HEK293T (cell line): ENCODE data around the gene CCL25.

ENCODE experiments used
- CTCF ChIA-PET: fragments of 350-600 bp; formaldehyde crosslinking; extraction: SDS; loops from one replicate; lab custom pipeline; 2021; ENCODE audit warnings: antibody characterized with exemption, inconsistent platforms; lab: Yijun Ruan, JAX
- POLR2A ChIA-PET: fragments of 350-600 bp; formaldehyde crosslinking; extraction: SDS; loops from one replicate; lab custom pipeline; 2020; ENCODE audit warnings: antibody characterized with exemption, inconsistent platforms; lab: Yijun Ruan, JAX
- DNase-seq: peaks from one replicate; pipeline ENCODE4 v3.0.0; 2012; ENCODE audit warnings: mixed read lengths; ENCODE audit errors: extremely low spot score
- ARNT ChIP-seq: fragments of 450-650 bp; IDR thresholded peaks from 2 replicates; pipeline ENCODE4 v1.6.1; 2017; ENCODE audit warnings: mild to moderate bottlenecking
- BHLHE40 ChIP-seq: fragments of 450-650 bp; IDR thresholded peaks from 2 replicates; pipeline ENCODE4 v1.6.1; 2016; ENCODE audit warnings: mild to moderate bottlenecking, moderate library complexity, borderline replicate concordance
- CTBP1 ChIP-seq: fragments of 450-650 bp; IDR thresholded peaks from 2 replicates; pipeline ENCODE4 v1.6.1; 2016; ENCODE audit warnings: borderline replicate concordance
- ELF4 ChIP-seq: fragments of 450-650 bp; IDR thresholded peaks from 2 replicates; pipeline ENCODE4 v1.6.1; 2017; ENCODE audit warnings: antibody characterized with exemption
- FOXA1 ChIP-seq: fragments of 450-650 bp; IDR thresholded peaks from 2 replicates; pipeline ENCODE4 v1.6.1; 2016; ENCODE audit warnings: mild to moderate bottlenecking
- FOXK2 ChIP-seq: fragments of 450-650 bp; IDR thresholded peaks from 2 replicates; pipeline ENCODE4 v1.6.1; 2016; ENCODE audit warnings: mild to moderate bottlenecking
- FOXM1 ChIP-seq: fragments of 450-650 bp; IDR thresholded peaks from 2 replicates; pipeline ENCODE4 v1.6.1; 2017; ENCODE audit warnings: mild to moderate bottlenecking, borderline replicate concordance
- HDGF ChIP-seq: fragments of 450-650 bp; IDR thresholded peaks from 2 replicates; pipeline ENCODE4 v1.6.1; 2017; ENCODE audit warnings: antibody characterized with exemption, borderline replicate concordance
- L3MBTL2 ChIP-seq: fragments of 450-650 bp; conservative IDR thresholded peaks from 2 replicates; pipeline ENCODE4 v1.6.1; 2016; ENCODE audit warnings: mild to moderate bottlenecking
- LEF1 ChIP-seq: fragments of 450-650 bp; IDR thresholded peaks from 2 replicates; pipeline ENCODE4 v1.6.1; 2017; ENCODE audit warnings: mild to moderate bottlenecking, borderline replicate concordance
- NFRKB ChIP-seq: fragments of 450-650 bp; IDR thresholded peaks from 2 replicates; pipeline ENCODE4 v1.6.1; 2016; ENCODE audit warnings: mild to moderate bottlenecking, moderate library complexity
- SP1 ChIP-seq: fragments of 450-650 bp; IDR thresholded peaks from 2 replicates; pipeline ENCODE4 v1.6.1; 2017
- SUZ12 ChIP-seq: fragments of 450-650 bp; IDR thresholded peaks from 2 replicates; pipeline ENCODE4 v1.6.1; 2016; ENCODE audit warnings: mild to moderate bottlenecking
- TARDBP ChIP-seq: fragments of 450-650 bp; IDR thresholded peaks from 2 replicates; pipeline ENCODE4 v1.6.1; 2016
- ZNF384 ChIP-seq: fragments of 450-650 bp; IDR thresholded peaks from 2 replicates; pipeline ENCODE4 v1.6.1; 2016
- TF ChIP-seq, protein P1 (sequence below): fragments of 450-650 bp; IDR thresholded peaks from 2 replicates; pipeline ENCODE4 v1.6.1; 2016

CCL25 gene

GRCh38 chr19:8079988-8080387 lies 27.4 kb downstream of the CCL25 start:
- no peak for DNase-seq
- ChIA-PET POLR2A (interaction anchor here (0.6 kb wide), 1 partner anchor 20 kb away, joined by 3 read pairs; no protein-coding TSS in a partner anchor), CTCF (no interaction called here)
- no peak for TF ChIP-seq SUZ12
- TF ChIP-seq, protein P1, sequence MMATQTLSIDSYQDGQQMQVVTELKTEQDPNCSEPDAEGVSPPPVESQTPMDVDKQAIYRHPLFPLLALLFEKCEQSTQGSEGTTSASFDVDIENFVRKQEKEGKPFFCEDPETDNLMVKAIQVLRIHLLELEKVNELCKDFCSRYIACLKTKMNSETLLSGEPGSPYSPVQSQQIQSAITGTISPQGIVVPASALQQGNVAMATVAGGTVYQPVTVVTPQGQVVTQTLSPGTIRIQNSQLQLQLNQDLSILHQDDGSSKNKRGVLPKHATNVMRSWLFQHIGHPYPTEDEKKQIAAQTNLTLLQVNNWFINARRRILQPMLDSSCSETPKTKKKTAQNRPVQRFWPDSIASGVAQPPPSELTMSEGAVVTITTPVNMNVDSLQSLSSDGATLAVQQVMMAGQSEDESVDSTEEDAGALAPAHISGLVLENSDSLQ = peak; percentile 80

DNA sequence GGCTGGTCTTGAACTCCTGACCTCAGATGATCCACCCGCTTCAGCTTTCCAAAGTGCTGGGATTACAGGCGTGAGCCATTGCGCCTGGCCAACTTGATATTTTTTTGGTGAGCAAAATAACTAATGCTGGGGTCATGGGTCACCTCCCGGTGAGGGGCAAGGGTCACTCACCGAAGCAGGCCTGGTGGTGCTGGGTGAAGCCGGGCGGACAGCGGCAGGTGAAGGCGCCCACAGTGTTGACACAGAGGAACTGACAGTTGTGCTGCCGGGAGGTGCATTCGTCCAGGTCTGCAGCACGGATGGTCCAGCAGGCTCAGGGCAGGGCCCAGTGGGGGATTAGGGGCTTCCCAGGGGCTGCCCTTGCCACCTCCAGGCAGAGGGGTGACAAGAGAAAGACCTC lies 28.3 kb downstream of the CCL25 start:
- ChIA-PET POLR2A (interaction anchor here (0.6 kb wide), 1 partner anchor 21 kb away, joined by 3 read pairs; no protein-coding TSS in a partner anchor), CTCF (no interaction called here)
- DNase-seq = no peak
- TF ChIP-seq BHLHE40 (no peak), FOXM1 (no peak), TARDBP (no peak), SP1 (no peak), ZNF384 (no peak), SUZ12 (no peak), CTBP1 (no peak), HDGF (no peak), LEF1 (no peak), L3MBTL2 (no peak), ELF4 (no peak), FOXK2 (no peak), NFRKB (no peak), FOXA1 (no peak), ARNT (no peak)
- TF ChIP-seq, protein P1 = no peak

GRCh38 chr19:8081569-8082550 lies 29.3 kb downstream of the CCL25 start:
- TF ChIP-seq LEF1 (no peak), BHLHE40 (no peak), HDGF (no peak), ARNT (no peak), CTBP1 (no peak), TARDBP (no peak), FOXK2 (no peak), ZNF384 (no peak), ELF4 (no peak), SP1 (no peak), FOXA1 (no peak), FOXM1 (no peak), SUZ12 (no peak), NFRKB (no peak)
- CTCF ChIA-PET = no interaction called here
- POLR2A ChIA-PET = no interaction called here
- DNase-seq = no peak

- TF ChIP-seq ARNT (no peak), BHLHE40 (no peak), NFRKB (no peak), TARDBP (no peak)
- no peak for DNase-seq
- CTCF ChIA-PET = no interaction called here
- POLR2A ChIA-PET = no interaction called here
Observed at GRCh38 chr19:8083141-8083540, 30.6 kb downstream of the CCL25 start.

DNA sequence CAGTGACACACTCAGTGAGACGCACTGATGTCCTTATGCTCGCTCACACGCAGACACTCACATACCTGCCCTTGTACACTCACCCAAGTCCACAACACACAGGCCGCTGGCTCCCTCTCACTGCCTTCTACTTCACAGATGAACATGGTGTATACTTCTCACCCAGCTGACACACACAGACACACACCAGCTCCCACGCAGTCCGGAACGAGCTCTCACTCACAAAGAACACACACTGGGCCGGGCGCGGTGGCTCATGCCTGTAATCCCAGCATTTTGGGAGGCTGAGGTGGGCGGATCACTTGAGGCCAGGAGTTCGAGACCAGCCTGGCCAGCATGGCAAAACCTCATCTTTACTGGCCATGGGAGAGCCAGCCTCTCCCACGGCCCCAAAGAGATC lies 31.6 kb downstream of the CCL25 start:
- DNase-seq = no peak
- ChIA-PET CTCF (no interaction called here), POLR2A (no interaction called here)
- TF ChIP-seq BHLHE40 = no peak
- TF ChIP-seq HDGF = no peak
- no peak for TF ChIP-seq TARDBP
- no peak for TF ChIP-seq NFRKB
- TF ChIP-seq FOXM1 = no peak
- TF ChIP-seq CTBP1 = no peak
- TF ChIP-seq L3MBTL2 = no peak
- TF ChIP-seq ELF4 = no peak
- TF ChIP-seq LEF1 = no peak
- TF ChIP-seq FOXA1 = no peak
- no peak for TF ChIP-seq FOXK2
- TF ChIP-seq SP1 = no peak
- no peak for TF ChIP-seq ZNF384
- TF ChIP-seq SUZ12 = no peak
- TF ChIP-seq ARNT = no peak
- TF ChIP-seq, protein P1 = no peak

DNA sequence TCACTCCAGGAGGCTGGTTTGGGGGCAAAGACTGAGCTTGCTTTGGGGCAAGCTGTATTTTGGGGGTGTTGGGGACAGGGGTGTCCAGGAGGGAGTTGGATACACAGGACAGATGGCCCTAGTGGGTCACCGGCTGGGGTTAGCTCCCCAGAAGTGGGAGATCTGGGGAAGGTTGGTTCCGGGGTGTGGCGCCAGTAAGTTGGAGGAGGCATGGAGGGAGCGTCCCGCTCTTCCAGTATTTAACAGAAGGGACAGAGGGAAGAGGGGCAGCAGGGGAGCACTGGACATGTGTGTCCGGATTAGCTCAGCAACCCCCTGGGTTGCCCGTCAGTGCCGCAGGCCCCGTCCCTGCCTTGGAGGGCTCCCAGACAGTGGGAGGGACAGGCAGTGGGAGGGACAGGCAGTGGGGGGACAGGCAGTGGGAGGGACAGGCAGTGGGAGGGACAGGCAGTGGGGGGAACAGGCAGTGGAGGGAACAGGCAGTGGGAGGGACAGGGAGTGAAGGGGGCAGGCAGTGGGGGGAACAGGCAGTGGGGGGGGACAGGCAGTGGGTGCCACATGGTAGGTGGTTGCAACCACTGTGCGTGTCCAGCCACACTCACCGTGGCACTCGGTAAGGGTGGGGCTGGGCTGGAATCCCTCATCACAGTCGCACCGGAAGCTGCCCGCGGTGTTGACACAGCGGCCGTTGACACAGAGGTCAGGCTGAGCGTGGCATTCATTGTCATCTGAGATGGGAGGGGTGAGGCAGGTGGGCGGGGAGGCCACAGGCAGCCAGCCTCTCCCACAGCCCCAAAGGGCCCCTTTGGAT lies 33.2 kb downstream of the CCL25 start:
- no peak for TF ChIP-seq TARDBP
- TF ChIP-seq, protein P1 = no peak
- DNase-seq = no peak
- ChIA-PET CTCF (interaction anchor here (0.6 kb wide), 1 partner anchor 7 kb away, joined by 4 read pairs; no protein-coding TSS in a partner anchor), POLR2A (no interaction called here)
